ENCODE measurements around the gene PEA15.

PEA15 gene

DNA sequence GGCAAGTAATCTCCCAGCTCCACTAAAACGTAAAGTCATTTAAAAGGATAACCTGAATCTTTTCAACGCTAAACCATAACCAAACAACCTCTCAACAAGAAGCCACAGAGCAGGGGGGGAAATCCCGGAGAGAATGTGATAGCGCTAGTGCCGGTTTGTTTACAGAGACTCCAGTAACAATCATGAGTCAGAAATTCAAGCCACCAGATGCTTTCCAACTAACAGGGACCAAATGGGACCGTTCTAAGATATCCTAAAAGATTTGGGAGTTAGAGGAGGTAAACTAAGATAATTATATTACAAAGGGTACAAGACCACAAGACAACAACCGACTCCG is 56.3 kb downstream of the PEA15 start:
- FAIRE-seq = no peak
- TF ChIP-seq, protein P1, sequence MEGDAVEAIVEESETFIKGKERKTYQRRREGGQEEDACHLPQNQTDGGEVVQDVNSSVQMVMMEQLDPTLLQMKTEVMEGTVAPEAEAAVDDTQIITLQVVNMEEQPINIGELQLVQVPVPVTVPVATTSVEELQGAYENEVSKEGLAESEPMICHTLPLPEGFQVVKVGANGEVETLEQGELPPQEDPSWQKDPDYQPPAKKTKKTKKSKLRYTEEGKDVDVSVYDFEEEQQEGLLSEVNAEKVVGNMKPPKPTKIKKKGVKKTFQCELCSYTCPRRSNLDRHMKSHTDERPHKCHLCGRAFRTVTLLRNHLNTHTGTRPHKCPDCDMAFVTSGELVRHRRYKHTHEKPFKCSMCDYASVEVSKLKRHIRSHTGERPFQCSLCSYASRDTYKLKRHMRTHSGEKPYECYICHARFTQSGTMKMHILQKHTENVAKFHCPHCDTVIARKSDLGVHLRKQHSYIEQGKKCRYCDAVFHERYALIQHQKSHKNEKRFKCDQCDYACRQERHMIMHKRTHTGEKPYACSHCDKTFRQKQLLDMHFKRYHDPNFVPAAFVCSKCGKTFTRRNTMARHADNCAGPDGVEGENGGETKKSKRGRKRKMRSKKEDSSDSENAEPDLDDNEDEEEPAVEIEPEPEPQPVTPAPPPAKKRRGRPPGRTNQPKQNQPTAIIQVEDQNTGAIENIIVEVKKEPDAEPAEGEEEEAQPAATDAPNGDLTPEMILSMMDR (IDR thresholded peaks at IDR 0.05; ENCODE audit: insufficient read depth, missing control alignments) = no peak
- no peak for DNase-seq (ENCODE audit: insufficient read length, low spot score)

- DNase-seq (ENCODE audit: insufficient read length, low spot score) (peak; percentile 93), FAIRE-seq (no peak)
- TF ChIP-seq, protein P1 (IDR thresholded peaks at IDR 0.05; ENCODE audit: insufficient read depth, missing control alignments) = no peak
Measured at GRCh38 chr1:160261893-160262794, 57.0 kb downstream of the PEA15 start, which contains the start of gene DCAF8. Gene DCAF8, minus strand, starts transcription at chr1:160262549. Its CDS starts 18,541 bp downstream, at chr1:160244008.

- no peak for FAIRE-seq
Measured at GRCh38 chr1:160264795-160265307, 59.7 kb downstream of the PEA15 start.

More at GRCh38 chr1:160264795-160265307, 59.7 kb downstream of the PEA15 start:
- DNase-seq (ENCODE audit: insufficient read length, low spot score) = no peak
- TF ChIP-seq, protein P1 (IDR thresholded peaks at IDR 0.05; ENCODE audit: insufficient read depth, missing control alignments) = no peak
